MM.1S (cell line): Measurements from ENCODE around the gene HOXD11.

Source experiments
- CTCF ChIP-seq: fragments of 300-600 bp; sonication (generic); IDR thresholded peaks from 2 replicates; pipeline ENCODE4 v1.5.1; 2016; ENCODE audit warnings: antibody characterized with exemption, low read length, mixed read lengths
- EZH2 ChIP-seq: fragments of 300-600 bp; sonication (generic); optimal IDR thresholded peaks from 2 replicates; pipeline ENCODE3; 2017; ENCODE audit warnings: low read depth, mild to moderate bottlenecking, antibody characterized with exemption, low read length, mixed read lengths
- EZH2phosphoT487 ChIP-seq: fragments of 300-600 bp; sonication (generic); IDR thresholded peaks from 2 replicates; pipeline ENCODE4 v1.6.1; 2018; ENCODE audit warnings: antibody characterized with exemption, low read length

DNA sequence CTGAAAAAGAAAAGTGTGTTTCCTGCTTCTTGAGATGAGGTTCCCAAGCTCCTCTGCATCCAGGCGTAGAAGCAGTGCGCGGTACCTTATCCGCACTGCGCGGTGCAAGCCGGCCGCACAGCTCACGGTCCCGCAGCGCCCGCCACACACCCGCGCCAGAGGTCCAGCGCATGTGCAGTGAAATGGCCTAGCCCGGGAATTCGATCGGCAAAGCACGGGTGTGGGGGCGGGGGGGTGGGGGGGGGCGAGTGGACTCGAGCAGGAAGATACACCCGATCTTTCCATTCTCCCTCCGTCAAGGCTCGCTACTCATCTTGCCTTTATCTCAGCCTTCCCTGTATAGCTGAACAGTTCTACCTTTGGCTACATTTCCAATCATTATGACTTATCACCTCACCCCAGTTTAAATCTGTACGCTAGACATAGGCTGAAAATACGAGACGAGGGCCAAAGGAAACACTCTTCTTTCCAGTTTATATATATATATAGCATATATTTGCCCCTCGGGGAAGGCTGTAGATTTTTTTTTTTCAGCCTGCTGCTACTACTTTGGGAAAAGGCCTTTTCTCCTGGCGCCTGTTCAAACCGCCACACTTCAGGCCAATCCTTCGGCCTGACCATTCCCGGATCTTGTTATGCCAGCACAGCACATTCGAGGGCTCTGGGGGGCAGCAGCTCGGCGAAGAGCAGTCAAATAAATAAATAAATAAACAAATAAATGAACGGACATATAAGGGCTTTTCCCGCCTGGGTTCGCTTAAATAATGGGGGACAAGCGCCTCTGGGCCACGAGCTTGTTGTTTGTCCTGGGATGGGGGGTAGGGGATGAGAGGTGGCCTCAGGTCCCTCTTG is 32.8 kb downstream of the HOXD11 start:
- TF ChIP-seq CTCF, result no peak
- no peak for TF ChIP-seq EZH2
- no peak for TF ChIP-seq EZH2phosphoT487
